GM18870 (cell line): ENCODE results near the gene UTP11.

Experiments
- ATAC-seq: cut with Tn5 transposase; IDR thresholded peaks from one replicate; pipeline ENCODE4 v1.9.1; 2021; ENCODE audit warnings: moderate library complexity; ENCODE audit not compliant: unreplicated experiment

Gene UTP11

DNA sequence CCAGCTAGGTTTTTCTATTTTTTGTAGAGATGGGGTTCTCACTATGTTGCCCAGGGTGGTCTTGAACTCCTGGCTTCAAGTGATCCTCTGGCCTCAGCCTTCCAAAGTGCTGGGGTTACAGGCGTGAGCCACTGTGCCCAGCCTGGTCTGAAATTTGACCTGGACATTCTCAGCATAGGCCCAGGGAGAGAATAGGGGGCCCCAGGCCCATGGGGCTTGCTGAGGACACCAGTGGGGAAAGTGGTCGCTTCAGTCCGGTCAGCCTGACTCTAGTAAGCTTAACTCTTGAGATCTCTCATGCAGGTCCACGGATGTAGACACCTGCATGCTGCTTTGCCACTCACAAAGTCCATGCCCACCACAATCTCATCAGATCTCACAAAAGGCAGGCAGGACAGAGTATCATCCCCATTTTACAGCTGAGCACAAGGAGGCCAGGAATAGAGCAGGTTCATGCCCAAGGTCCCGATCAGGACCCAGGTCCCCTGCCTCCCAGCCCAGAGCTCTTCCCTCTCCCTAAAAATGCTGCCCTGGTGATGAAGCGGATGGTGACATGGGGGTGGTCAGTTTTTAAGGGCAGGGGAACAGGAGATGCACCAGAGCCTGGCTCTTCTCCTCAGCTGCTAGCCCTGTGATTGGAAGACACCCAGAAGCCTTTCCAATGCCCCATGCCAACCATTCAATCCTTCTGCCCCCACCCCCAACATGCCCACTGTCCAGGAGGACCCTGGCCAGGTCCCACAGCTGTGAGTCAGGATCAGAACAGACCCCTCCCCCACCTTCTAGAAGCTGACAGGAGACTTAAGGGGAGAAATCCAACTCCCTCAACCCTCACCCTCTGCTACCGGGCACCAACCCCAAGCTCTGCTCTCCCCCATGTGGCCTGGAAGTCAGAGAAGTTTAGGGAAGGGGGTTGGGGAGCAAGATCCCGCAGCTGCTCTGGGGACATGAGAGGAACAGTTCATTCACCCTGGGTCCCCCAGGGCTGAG lies 9.0 kb upstream of the UTP11 start:
- ATAC-seq = no peak

DNA sequence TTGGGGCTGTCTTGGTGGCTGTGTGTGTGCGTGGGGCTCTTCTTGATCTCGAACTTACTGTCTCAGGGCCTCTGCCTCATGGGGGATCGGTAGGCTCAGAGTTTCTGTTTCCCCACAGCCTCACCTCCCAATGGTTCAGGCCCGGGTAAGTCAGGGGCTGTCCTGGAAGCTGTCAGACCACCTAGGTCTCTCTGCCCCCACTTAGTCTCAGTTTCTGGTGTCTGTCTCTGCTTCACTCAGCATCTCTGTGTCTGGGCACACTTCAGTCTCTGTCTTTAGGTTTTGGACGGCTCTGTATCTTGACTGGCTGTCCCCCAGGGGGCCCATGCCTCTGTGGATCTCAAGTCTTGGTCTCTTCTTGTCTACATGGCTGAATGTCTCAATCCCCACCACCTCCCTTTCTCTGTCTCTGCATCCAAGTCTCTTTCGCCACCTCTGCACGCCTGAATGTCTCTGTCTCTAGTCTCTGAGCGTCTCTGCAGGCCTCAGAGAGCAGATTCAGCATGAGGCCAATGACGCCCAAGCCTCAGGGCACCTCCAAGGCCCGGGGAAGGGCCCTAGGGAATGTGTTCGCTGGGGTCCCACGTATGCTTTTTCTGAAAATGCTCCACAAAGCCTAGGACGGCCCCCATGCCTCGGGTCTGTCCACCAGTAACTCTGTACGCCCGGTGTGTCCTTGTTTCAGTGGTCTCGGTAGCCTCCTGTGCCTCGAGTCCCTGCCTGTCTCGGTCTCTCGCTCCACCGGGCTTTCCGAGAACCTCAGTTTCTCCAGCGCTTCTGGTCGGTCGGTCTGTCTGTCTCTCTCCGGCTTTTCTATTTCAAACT lies 8.0 kb upstream of the UTP11 start:
- no peak for ATAC-seq

DNA sequence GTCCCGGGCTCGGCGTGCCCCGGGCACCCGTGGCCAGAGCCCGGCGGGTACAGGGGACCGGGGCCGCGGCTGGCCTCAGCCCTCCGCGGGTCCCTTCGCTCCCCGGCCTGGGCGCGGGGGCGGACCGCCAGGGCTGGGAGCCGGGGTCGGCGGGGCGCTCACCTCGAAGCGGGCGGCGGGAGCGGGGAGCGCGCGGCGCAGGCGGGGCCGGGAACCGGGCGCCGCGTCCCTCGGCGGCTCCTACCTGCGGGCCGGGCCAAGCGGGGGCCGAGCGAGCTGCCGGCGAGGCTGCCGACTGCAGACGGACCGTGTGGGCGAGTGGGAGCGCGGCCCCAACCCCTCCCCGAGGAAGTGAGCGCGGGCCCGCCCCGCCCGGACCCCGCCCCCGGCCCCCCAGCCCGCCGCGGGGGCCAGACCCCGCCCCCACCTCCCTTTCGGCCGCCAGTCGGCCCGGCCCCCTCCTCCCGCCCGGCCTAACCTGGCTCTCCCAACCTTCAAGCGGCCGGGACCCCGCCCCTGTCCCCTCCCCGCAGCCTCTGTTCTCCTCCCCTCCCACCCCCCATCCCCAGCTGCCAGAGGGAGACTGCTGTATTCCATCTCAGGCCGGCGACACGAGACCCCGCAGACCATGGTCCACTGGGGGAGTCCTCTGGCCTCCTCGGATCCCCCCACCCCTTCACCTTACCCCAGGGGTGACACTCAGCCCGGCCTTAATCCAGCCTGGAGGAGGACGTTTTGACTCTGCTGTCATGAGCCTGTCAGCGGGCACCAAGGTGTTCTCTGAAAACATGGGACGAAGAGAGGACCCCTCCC lies 7.1 kb upstream of the UTP11 start, which contains the start of gene FHL3:
Gene FHL3, minus strand, starts transcription at position 320 of the 813 bp plus-strand sequence. CDS start 6,102 bp downstream, outside the sequence.
- no peak for ATAC-seq

GRCh38 chr1:38006008-38006828 lies 6.3 kb upstream of the UTP11 start:
- ATAC-seq = no peak

GRCh38 chr1:38009088-38009840 lies 3.3 kb upstream of the UTP11 start:
- ATAC-seq = no peak

DNA sequence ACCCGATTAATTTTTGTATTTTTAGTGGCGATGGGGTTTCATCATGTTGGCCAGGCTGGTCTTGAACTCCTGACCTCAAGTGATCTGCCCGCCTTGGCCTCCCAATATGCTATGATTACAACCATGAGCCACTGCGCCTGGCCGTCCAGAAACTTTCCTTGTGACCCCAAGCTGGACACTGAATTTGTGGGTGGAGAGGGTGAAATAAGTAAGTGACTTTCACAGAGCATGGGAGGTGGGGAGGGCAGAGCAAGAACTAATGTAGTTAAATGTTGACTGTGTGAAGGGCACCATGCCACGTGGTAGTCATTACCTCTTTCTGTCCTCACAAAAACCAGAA lies 2.7 kb upstream of the UTP11 start:
- no peak for ATAC-seq

DNA sequence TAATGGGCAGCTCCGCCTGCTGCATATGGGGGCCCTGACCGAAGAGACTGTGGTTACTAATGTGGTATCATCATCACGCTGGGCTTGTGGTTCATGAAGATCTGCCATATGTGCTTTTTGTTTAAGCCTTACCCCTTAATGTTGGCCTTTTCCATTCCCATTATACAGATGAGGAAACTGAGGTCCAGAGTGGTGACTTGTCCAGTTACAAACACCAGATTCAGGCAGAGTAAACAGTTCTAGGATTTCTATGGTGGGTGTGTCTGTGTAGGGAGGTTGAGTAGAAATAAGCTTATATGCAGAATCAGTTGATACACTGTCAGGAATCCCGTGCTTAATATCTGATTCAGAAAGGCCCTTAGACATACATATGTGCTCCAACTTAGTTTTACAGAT lies 691 bp downstream of the UTP11 start:
- no peak for ATAC-seq

DNA sequence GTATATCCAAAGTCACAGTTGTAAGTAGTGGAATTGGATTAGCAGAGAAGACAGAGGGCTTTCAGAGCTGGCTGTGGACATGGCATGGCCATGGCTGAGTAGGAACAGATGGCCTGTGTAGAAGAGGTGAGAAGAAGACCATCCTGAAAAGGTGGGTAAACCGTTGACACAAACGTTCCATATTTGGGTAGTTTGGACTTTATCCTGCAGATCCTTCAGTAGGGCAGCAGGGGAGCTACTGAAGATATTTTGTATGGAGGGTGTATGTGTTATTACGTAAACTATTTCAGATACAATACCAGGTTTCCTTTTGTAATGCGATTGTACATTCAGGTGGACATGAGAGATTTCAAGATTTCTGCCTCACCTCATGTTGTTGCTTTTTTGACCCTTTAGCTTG lies 1.6 kb downstream of the UTP11 start:
- no peak for ATAC-seq

- no peak for ATAC-seq
Measured at GRCh38 chr1:38014724-38015424, 2.3 kb downstream of the UTP11 start.

- no peak for ATAC-seq
Measured at GRCh38 chr1:38015978-38016725, 3.6 kb downstream of the UTP11 start.

DNA sequence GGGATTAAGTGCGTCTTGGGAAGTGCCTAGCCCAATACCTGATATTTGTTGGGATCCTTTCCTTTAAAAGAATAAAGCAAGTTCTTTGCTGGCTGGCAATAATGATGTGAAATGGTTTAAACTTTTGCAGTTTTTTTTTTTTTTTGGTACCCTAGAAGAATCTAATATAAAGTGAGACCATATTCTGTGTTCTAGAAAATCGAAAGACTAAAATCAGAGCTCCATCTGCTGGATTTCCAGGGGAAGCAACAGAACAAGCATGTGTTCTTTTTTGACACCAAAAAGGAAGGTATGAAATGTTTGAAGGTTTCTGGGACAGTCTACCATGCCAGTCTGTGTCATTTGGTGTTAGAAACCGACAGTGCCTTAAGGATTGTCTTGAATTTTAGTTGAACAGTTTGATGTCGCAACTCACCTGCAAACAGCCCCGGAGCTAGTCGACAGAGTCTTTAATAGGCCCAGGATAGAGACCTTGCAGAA lies 6.4 kb downstream of the UTP11 start:
- ATAC-seq = no peak

DNA sequence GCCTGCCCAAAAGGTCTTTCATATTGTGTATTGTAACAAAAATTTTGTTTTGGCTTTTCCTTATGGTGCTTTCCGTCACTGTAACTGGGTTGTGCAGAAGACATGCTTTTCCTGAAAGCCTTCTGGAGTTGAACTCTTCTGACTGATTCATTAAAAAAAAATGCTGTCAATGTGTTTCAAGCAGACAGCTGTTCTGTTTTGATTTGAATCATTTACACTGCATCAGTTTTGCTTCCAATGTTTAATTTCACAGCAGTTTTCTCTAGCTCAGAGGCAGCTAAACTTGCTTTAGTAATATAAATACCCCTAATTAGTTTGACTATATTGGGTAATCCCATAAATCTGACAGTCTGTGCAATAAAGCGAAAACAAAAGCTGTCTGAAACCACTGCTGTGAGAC lies 7.9 kb downstream of the UTP11 start:
- no peak for ATAC-seq

DNA sequence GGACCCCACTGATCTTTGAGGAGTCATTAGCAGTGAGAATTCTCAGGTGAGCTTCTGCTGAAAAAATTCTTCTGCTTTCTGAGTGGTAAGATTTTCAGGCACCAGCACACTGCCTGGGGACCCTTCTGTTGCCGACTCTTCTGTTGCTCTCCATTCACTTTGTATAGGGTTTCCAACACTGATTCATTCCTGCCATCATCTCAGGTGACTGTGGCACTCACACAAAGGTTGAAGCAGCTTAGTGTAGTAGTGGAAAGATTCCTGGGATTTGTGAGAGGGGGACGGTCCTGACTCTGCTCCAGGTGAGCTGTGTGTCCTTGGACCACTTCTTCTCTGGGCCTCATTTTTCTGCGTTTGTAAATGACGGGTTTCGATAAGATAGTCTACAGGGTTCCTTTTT lies 9.4 kb downstream of the UTP11 start:
- ATAC-seq = no peak

- no peak for ATAC-seq
Measured at GRCh38 chr1:38022810-38023209, 10.3 kb downstream of the UTP11 start.

GRCh38 chr1:38025233-38025632 lies 12.7 kb downstream of the UTP11 start:
- no peak for ATAC-seq

GRCh38 chr1:38025664-38026063 lies 13.1 kb downstream of the UTP11 start:
- no peak for ATAC-seq

DNA sequence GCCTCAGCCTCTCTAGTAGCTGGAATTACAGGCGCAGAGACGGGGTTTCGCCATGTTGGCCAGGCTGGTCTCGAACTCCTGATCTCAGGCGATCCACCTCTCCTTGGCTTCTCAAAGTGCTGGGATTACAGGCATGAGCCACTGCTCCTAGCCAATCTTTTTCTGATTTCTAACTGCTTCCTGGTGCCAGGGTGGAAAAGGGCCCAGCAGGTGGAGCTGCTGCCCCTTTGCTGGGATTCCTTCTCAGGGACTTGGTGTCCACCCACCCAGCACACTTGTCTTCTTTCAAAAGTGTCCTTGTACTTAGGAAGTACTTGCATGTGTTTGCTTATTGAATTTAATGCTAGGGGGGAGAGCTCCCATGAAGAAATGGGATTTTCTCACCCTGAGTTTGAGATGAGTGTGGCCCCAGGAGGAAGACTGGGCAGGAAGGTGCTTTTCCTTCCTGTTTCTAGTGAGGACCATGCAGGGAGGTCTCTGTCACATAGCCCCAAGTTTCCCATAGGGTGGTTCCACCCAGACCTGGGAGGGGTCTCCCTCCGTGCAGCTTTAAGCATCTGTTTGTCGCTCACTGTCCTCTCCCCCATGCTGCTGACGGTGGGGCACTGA lies 14.2 kb downstream of the UTP11 start:
- no peak for ATAC-seq
